HG02759 (cell line): Measurements from ENCODE around the gene SRRM5.
"Not testable (repeated sequence)": the region's sequence is repeated elsewhere in the genome, so short reads cannot be mapped to it uniquely, and the experiment has no call there.

Source experiments
- ATAC-seq: cut with Tn5 transposase; IDR thresholded peaks from one replicate; pipeline ENCODE4 v1.9.1; 2021; ENCODE audit warnings: mild to moderate bottlenecking, moderate library complexity; ENCODE audit not compliant: unreplicated experiment

The SRRM5 gene, protein sequence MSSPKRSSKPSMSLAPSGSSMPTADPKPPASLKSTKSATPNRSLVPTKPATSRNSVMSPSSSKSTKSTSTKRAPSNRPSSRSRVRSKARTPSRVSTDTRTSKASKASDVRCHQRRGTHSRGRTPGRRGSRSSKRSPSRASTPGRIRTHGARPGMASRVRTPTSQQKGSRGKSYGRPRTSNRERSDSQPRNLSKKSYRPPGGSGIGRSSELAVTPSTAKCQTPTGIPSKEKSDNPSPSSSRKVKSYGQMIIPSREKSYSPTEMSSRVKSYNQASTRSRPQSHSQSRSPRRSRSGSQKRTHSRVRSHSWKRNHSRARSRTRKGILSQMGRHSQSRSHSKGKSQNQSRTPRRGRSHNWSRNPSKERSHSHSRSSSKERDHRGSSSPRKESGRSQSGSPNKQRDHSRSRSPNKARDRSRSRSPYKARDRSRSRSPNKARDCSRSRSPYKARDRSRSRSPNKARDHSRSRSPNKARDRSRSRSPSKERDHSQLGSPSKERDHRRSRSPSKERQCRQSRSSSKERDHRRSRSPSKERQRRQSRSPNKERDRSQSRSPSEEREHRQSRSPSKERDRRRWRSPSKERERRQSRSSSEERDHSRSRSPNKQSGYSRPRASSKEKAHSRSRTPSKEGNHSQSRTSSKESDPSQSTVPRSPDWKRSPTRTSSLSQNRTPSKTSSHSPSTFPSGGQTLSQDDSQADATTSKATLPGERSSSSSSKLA

DNA sequence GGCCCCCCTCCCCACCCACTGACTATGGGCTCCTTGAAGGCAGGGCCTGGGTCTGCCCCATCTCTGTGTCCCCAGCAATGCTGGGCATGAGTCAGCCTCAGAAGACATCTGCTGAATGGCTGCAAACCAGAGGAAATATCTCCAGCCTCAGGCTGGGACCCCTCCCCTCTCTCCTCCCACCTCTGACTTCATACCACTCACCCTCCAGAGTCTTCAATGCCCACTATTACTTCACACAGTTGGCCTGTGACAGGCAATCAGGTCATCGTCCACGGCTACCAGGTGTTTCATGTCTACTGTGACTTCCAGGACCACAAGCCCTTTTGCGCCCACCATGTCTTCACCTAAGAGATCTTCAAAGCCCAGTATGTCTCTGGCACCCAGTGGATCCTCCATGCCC lies at the start of gene SRRM5:
TSS of gene SRRM5 (plus strand) at position 301 of the 400 bp plus-strand sequence. CDS start at position 335, 34 bp downstream.
- no peak for ATAC-seq

DNA sequence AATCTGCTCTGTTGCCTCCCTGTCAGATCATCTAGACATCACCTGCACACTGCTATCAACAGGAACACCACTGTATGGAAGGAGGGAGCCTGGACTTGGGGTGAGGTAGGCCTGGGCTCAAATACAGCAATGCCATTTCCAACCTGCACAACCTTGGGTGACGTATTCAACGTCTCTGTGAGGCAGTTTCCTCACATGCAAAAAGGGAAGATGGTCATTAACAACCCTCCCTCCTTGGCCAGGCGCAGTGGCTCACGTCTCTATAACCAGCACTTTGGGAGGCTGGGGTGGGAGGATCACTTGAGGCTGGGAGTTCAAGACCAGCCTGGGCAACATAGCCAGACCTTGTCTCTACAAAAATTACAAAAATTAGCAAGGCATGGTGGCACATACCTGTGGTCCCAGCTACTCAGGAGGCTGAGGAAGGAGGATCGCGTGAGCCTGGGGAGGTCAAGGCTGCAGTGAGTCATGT lies 49.6 kb upstream of the SRRM5 start:
- no peak for ATAC-seq

DNA sequence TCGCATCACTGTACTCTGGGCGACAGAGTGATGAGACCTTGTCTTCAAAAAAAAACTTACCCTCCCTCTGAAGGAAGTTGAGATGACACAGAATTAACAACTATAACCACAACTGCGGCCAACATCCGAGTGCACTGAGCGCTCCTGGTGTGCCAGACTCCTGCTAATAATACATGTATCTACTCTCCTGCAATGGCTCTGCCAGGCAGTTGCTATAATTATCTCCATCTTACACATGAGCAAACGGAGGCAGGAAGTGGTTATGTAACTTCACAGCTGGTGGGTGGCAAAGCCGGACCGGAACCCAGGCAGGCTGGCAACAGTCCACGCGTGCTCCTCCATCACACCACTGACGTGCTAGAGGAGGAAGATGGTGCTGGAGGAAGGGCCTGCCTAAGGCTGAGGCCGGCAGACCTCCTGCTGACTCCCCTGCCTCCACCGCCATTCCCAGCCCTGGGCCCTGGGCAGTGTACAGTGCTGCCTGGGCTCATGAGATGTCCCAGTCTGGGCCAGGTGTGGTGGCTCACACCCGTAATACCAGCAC lies 49.1 kb upstream of the SRRM5 start:
- peak; percentile 85 for ATAC-seq

- ATAC-seq, result no peak
Measured at GRCh38 chr19:43563816-43564457, 48.0 kb upstream of the SRRM5 start.

- no peak for ATAC-seq
Measured at GRCh38 chr19:43564800-43565199, 47.1 kb upstream of the SRRM5 start.

DNA sequence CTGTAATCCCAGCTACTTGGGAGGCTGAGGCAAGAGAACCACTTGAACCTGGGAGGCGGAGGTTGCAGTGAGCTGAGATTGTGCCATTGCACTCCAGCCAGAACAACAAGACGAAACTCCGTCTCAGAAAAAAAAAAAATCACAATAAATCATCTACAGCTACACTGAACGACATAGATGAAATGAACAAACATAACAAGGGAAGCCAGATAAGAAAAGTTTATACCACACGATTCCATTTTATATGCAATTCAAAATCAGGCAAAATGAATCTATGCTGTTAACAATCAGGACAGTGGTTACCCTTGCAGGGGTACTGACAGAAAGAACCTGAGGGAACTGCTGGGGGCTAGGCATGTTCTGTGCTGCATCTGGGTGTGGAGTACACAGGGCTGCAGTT lies 42.2 kb upstream of the SRRM5 start:
- no peak for ATAC-seq

GRCh38 chr19:43570174-43570791 lies 41.6 kb upstream of the SRRM5 start:
- no peak for ATAC-seq

DNA sequence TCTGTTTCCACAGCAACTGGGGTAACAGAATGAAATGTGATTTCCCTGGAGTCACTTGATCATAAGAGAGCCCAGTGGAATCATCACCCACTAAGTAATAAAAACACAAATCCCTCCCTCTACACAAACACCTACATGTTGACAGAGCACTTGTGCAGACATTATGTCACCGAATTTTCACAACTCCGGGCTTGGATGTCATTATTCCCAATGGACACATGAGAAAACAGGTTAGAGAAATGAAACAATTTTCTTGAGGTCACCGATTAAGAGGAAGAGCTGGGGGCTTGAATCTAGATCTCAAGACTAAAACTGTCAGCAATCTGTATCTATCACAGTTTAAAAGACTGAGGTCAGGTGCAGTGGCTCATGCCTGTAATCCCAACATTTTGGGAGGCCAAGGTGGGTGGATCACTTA lies 39.7 kb upstream of the SRRM5 start:
- no peak for ATAC-seq

DNA sequence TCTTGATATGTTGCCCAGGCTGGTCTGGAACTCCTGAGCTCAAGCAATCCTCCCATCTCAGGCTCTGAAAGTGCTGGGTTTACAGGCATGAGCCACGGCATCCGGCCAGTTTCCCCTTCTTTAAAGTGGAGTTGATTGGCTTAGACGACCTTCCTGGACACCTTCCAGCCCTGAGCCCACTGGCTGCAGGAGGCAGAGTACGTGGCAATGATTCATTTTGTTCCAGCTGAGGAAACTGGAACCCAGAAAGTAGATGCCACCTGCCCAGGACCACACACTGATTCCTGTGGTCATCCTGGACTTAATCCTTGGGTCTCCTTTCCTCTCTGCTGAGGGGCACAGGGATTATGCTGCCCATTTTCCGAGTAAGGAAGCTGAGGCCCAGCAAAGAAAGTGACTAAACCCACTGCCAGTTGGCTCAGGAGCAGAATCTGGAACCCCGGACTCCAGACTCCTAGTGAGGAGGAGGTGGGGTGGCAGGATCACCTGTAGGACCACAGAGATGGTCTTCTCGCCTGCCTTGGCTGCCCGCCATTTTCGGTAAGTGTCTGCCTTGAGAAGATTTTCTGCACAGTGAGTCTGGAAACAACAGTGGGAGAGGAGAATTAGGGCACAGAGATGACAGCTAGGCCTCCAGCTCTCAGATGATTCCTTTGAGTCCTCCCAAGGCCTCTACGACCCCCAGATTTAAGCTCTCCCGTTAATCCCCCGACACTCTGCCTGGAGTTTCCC lies 37.3 kb upstream of the SRRM5 start:
- no peak for ATAC-seq

- ATAC-seq, result peak; percentile 96
Measured at GRCh38 chr19:43575156-43575950, 36.5 kb upstream of the SRRM5 start, which contains the start of the genes PINLYP and XRCC1. Gene PINLYP (plus strand): TSS chr19:43575801. CDS start chr19:43577192, 1,391 bp downstream. Gene XRCC1 (minus strand): TSS chr19:43575527. CDS start chr19:43575458, 69 bp downstream.

- ATAC-seq, result no peak
Measured at GRCh38 chr19:43575955-43576878, 35.7 kb upstream of the SRRM5 start.

DNA sequence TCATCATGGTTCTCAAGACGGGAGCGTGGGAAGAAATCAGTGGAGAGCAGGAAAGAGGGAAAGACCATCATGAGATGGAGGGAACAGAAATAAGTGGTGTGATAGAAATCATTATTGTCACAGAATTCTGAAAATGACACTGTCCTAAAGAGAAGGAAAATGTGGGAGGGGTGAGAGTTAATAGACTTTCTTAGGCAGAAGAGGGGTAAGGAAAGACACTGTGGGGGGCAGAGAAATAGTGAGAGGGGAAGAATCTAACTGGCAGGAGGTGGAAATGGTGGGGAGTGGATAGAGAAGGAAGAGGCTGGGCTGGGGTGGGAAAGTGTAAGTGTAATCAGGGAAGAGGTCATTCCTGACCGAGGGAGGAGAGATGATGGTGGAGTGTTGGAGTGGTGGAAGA lies 33.1 kb upstream of the SRRM5 start:
- ATAC-seq, result no peak

- ATAC-seq, result no peak
Measured at GRCh38 chr19:43581467-43581866, 30.4 kb upstream of the SRRM5 start.

DNA sequence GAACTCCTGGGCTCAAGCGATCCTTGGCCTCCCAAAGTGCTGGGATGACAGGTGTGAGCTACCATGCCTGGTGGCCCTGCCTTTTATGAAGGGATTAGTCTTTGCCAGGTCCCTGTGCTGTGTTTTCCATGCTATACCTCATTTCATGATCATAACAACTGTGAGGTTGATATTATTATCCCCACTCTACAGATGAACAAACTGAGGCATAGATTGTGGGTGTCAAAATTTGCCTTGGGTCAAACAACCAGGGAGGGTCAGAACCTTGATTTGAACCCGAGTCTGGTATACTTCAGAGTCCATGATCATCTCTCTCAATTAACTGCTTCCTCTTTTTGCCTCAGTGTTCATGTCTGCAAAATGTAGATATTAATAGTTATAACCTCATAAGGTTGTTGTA lies 29.4 kb upstream of the SRRM5 start:
- ATAC-seq, result no peak

- ATAC-seq, result peak; percentile 42
Measured at GRCh38 chr19:43584484-43584883, 27.4 kb upstream of the SRRM5 start.

DNA sequence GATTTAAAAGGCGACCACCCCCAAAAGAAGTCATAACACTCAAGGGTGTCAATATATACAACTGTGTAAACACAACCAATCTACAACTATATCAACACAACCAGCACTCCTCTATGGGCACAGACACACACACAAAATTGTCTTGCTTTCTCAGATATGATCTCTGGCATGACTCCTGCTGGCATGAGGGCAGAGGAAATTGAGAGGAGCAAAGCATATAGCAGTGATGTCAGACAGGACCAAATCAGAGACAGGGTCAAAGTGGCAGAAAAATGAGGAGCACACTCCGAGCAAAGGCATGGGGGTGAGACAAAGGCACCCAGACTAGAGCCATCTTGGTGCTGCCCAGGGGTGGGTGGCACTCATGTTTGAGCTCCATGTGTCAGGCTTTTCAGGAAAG lies 25.5 kb upstream of the SRRM5 start:
- no peak for ATAC-seq

- ATAC-seq, result not testable (repeated sequence)
Measured at GRCh38 chr19:43587029-43587428, 24.9 kb upstream of the SRRM5 start.

DNA sequence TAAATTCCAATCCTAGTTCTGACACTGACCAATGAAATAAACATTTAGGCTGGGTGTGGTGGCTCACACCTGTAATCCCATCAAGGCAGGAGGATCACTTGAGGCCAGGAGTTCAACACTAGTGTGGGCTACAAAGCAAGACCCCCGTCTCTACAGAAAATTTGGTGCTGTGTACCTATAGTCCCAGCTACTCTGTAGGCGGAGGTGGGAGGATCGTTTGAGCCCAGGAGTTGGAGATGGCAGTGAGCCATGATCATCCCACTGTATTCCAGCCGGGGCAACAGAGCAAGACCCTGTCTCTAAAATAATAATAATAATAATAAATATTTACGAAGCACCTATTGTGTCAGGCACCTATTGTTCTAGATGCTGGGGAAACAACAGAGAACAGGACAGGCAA lies 22.6 kb upstream of the SRRM5 start:
- ATAC-seq, result no peak
